GM18507 (cell line): ENCODE results near the gene ERICH2.

ENCODE experiments used
- DNase-seq: peaks from one replicate; pipeline ENCODE4 v3.0.0; 2011; ENCODE audit warnings: low read depth; ENCODE audit not compliant: insufficient read length; ENCODE audit errors: extremely low spot score
- FAIRE-seq: peaks from 2 replicates; lab custom pipeline; 2011; peaks lifted over from hg19 to GRCh38; lab: Jason Lieb, UNC

The ERICH2 gene

GRCh38 chr2:170815746-170816503, 45.7 kb downstream of the ERICH2 start:
- DNase-seq (peak; percentile 58), FAIRE-seq (peak; percentile 56)

GRCh38 chr2:170816504-170817092, 46.4 kb downstream of the ERICH2 start, which contains the start of gene GAD1:
Gene GAD1, plus strand, starts transcription at chr2:170816887. Its CDS starts 1,705 bp downstream, at chr2:170818592.
- DNase-seq, result peak; percentile 43
- FAIRE-seq, result peak; percentile 44

GRCh38 chr2:170817093-170818035, 47.2 kb downstream of the ERICH2 start:
- FAIRE-seq, result no peak
- DNase-seq, result no peak

- DNase-seq, result no peak
- FAIRE-seq, result no peak
Measured at GRCh38 chr2:170818036-170818751, 48.0 kb downstream of the ERICH2 start.

GRCh38 chr2:170818752-170819470, 48.7 kb downstream of the ERICH2 start:
- FAIRE-seq, result no peak
- no peak for DNase-seq

- DNase-seq, result no peak
- no peak for FAIRE-seq
Measured at GRCh38 chr2:170819680-170820664, 49.8 kb downstream of the ERICH2 start.

GRCh38 chr2:170820757-170821530, 50.8 kb downstream of the ERICH2 start:
- DNase-seq, result peak; percentile 52
- peak; percentile 85 for FAIRE-seq

GRCh38 chr2:170821531-170822289, 51.5 kb downstream of the ERICH2 start:
- FAIRE-seq (no peak), DNase-seq (no peak)

- FAIRE-seq, result no peak
Measured at GRCh38 chr2:170822290-170823087, 52.3 kb downstream of the ERICH2 start.

GRCh38 chr2:170823088-170823897, 53.1 kb downstream of the ERICH2 start:
- no peak for FAIRE-seq
- DNase-seq, result no peak

More at GRCh38 chr2:170822290-170823087, 52.3 kb downstream of the ERICH2 start:
- DNase-seq, result no peak

GRCh38 chr2:170823898-170824215, 53.7 kb downstream of the ERICH2 start:
- no peak for FAIRE-seq
- DNase-seq, result no peak

- no peak for DNase-seq
- FAIRE-seq, result no peak
Measured at GRCh38 chr2:170824526-170825015, 54.4 kb downstream of the ERICH2 start.

GRCh38 chr2:170827841-170828532, 57.8 kb downstream of the ERICH2 start:
- FAIRE-seq (no peak), DNase-seq (no peak)

GRCh38 chr2:170828533-170828916, 58.3 kb downstream of the ERICH2 start:
- FAIRE-seq (no peak), DNase-seq (no peak)
